ENCODE results near the gene TAF1B. TPM values are rescaled to one million over a fixed set of nuclear protein-coding genes. Genes with fewer than 3 reads are reported as not detected.
A peak's percentile ranks its signal among the peaks of the same experiment; 100 is the strongest.

Gene TAF1B
- total and polyA plus RNA-seq, 2 experiments from 2014 or later = 8.0 to 19.4 TPM

DNA sequence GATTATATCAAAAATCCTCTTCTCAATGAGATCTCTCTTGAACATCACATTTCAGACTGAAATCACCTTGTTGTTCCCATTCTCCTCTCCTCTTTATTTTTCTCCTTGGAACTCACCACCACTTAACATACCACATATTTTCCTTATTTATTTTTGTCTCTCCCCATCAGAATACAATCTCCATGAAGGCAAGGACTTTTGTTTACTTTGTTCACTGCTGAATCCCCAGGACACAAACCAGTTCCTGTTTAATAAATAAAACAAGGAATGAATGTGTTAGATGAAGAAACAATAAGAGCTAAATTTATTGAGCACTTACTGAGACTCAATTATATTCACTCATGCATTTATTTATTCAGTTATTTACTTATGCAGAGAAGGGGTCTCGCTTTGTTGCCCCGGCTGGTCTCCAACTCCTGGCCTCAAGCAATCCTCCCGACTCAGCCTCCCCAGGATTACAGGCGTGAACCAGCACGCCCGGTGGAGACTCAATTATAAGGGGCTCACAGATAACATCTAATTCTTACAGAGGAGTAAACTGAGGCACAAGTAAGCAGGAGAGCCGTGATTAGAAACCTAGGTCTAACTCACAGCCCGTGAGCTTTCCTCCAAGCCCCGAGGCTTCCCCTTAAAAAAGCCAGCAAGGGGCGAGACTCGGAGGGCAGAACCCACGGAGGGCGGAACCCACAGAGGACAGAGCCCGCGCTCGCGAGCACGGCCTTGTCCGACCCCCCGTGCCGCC is 616 bp upstream of the TAF1B start:
- Histone ChIP-seq H3K4me3 (peak overlapping the region; percentile 45), H3K27me3 (no peaks in the 10 kb centered on the region), H3K9me2 (replicated peaks; ENCODE audit: insufficient read depth) (no peaks in the 10 kb centered on the region), H3K79me2 (peaks cover 32% of the 10 kb centered on the region), H3K9me3 (ENCODE audit: low read depth) (no peaks in the 10 kb centered on the region), H2AFZ (peak overlapping the region; percentile 88), H3K27ac (peak overlapping the region; percentile 90), H3K4me1 (ENCODE audit: insufficient read depth) (peaks cover 13% of the 10 kb centered on the region), H4K20me1 (ENCODE audit: insufficient read depth, poor library complexity, severe bottlenecking) (no peaks in the 10 kb centered on the region), H3K4me2 (peak overlapping the region; percentile 90), H3K36me3 (replicated peaks; ENCODE audit: insufficient read depth, low read depth) (no peaks in the 10 kb centered on the region)
- no peak for DNase-seq (ENCODE audit: low spot score)
- 29% methylated on average over 21 of the region's 21 CpGs for WGBS (ENCODE audit: low lambda C conversion rate, missing lambda C conversion rate)
- TF ChIP-seq, protein P1, sequence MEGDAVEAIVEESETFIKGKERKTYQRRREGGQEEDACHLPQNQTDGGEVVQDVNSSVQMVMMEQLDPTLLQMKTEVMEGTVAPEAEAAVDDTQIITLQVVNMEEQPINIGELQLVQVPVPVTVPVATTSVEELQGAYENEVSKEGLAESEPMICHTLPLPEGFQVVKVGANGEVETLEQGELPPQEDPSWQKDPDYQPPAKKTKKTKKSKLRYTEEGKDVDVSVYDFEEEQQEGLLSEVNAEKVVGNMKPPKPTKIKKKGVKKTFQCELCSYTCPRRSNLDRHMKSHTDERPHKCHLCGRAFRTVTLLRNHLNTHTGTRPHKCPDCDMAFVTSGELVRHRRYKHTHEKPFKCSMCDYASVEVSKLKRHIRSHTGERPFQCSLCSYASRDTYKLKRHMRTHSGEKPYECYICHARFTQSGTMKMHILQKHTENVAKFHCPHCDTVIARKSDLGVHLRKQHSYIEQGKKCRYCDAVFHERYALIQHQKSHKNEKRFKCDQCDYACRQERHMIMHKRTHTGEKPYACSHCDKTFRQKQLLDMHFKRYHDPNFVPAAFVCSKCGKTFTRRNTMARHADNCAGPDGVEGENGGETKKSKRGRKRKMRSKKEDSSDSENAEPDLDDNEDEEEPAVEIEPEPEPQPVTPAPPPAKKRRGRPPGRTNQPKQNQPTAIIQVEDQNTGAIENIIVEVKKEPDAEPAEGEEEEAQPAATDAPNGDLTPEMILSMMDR (IDR thresholded peaks at IDR 0.05; ENCODE audit: poor library complexity) = no peak
- no peak for TF ChIP-seq EZH2phosphoT487 (IDR thresholded peaks at IDR 0.05; ENCODE audit: low read depth, severe bottlenecking, unreplicated experiment)
- TF ChIP-seq EZH2 (IDR thresholded peaks at IDR 0.05; ENCODE audit: borderline replicate concordance) = no peak

- Histone ChIP-seq H3K4me3 (peak overlapping the region; percentile 36), H3K36me3 (replicated peaks; ENCODE audit: insufficient read depth, low read depth) (no peaks in the 10 kb centered on the region), H3K27me3 (no peaks in the 10 kb centered on the region), H3K9me3 (ENCODE audit: low read depth) (no peaks in the 10 kb centered on the region), H3K79me2 (peaks cover 41% of the 10 kb centered on the region), H4K20me1 (ENCODE audit: insufficient read depth, poor library complexity, severe bottlenecking) (no peaks in the 10 kb centered on the region), H3K4me2 (peak overlapping the region; percentile 90), H3K9me2 (replicated peaks; ENCODE audit: insufficient read depth) (no peaks in the 10 kb centered on the region), H2AFZ (peak overlapping the region; percentile 88), H3K27ac (peak overlapping the region; percentile 90), H3K4me1 (ENCODE audit: insufficient read depth) (peaks cover 13% of the 10 kb centered on the region)
- no peak for DNase-seq (ENCODE audit: low spot score)
- 30% methylated on average over 15 of the region's 15 CpGs for WGBS (ENCODE audit: low lambda C conversion rate, missing lambda C conversion rate)
- TF ChIP-seq EZH2phosphoT487 (IDR thresholded peaks at IDR 0.05; ENCODE audit: low read depth, severe bottlenecking, unreplicated experiment) (no peak), EZH2 (IDR thresholded peaks at IDR 0.05; ENCODE audit: borderline replicate concordance) (no peak)
- TF ChIP-seq, protein P1 (IDR thresholded peaks at IDR 0.05; ENCODE audit: poor library complexity) = no peak
These were observed 786 bp downstream of the TAF1B start for GRCh38 chr2:9844036-9844483.

- no peak for DNase-seq (ENCODE audit: low spot score)
- no peak for TF ChIP-seq EZH2phosphoT487 (IDR thresholded peaks at IDR 0.05; ENCODE audit: low read depth, severe bottlenecking, unreplicated experiment)
- H3K27ac ChIP-seq = peak overlapping the region; percentile 90
These were observed 1.3 kb downstream of the TAF1B start for GRCh38 chr2:9844576-9844975.

GRCh38 chr2:9846554-9846953 is 3.3 kb downstream of the TAF1B start:
- no peaks in the 10 kb centered on the region for H3K36me3 ChIP-seq (replicated peaks; ENCODE audit: insufficient read depth, low read depth)
- TF ChIP-seq EZH2phosphoT487 (IDR thresholded peaks at IDR 0.05; ENCODE audit: low read depth, severe bottlenecking, unreplicated experiment) = no peak
- TF ChIP-seq, protein P1 (IDR thresholded peaks at IDR 0.05; ENCODE audit: poor library complexity) = no peak
- no peak for TF ChIP-seq EZH2 (IDR thresholded peaks at IDR 0.05; ENCODE audit: borderline replicate concordance)
- no peak overlapping the region for H3K4me2 ChIP-seq

More at GRCh38 chr2:9844576-9844975, 1.3 kb downstream of the TAF1B start:
- peak overlapping the region; percentile 90 for H3K4me2 ChIP-seq
- no peaks in the 10 kb centered on the region for H4K20me1 ChIP-seq (ENCODE audit: insufficient read depth, poor library complexity, severe bottlenecking)
- H3K79me2 ChIP-seq = peaks cover 41% of the 10 kb centered on the region
- peak overlapping the region; percentile 36 for H3K4me3 ChIP-seq
- H3K9me3 ChIP-seq (ENCODE audit: low read depth) = no peaks in the 10 kb centered on the region
- H2AFZ ChIP-seq = peak overlapping the region; percentile 88
- no peaks in the 10 kb centered on the region for H3K27me3 ChIP-seq
- no peaks in the 10 kb centered on the region for H3K36me3 ChIP-seq (replicated peaks; ENCODE audit: insufficient read depth, low read depth)
- 61% methylated on average over 5 of the region's 5 CpGs for WGBS (ENCODE audit: low lambda C conversion rate, missing lambda C conversion rate)
- peaks cover 13% of the 10 kb centered on the region for H3K4me1 ChIP-seq (ENCODE audit: insufficient read depth)
- H3K9me2 ChIP-seq (replicated peaks; ENCODE audit: insufficient read depth) = no peaks in the 10 kb centered on the region

More at GRCh38 chr2:9846554-9846953, 3.3 kb downstream of the TAF1B start:
- no peaks in the 10 kb centered on the region for H3K27me3 ChIP-seq
- H4K20me1 ChIP-seq (ENCODE audit: insufficient read depth, poor library complexity, severe bottlenecking) = no peaks in the 10 kb centered on the region
- H3K79me2 ChIP-seq = peaks cover 41% of the 10 kb centered on the region
- no peaks in the 10 kb centered on the region for H3K9me3 ChIP-seq (ENCODE audit: low read depth)
- no peak overlapping the region for H3K4me3 ChIP-seq
- no peak for DNase-seq (ENCODE audit: low spot score)
- H3K4me1 ChIP-seq (ENCODE audit: insufficient read depth) = peaks cover 13% of the 10 kb centered on the region
- no peaks in the 10 kb centered on the region for H3K9me2 ChIP-seq (replicated peaks; ENCODE audit: insufficient read depth)
- H3K27ac ChIP-seq = no peak overlapping the region
- no peak overlapping the region for H2AFZ ChIP-seq
